ENCODE measurements around the gene RAB3IL1.

The RAB3IL1 gene

DNA sequence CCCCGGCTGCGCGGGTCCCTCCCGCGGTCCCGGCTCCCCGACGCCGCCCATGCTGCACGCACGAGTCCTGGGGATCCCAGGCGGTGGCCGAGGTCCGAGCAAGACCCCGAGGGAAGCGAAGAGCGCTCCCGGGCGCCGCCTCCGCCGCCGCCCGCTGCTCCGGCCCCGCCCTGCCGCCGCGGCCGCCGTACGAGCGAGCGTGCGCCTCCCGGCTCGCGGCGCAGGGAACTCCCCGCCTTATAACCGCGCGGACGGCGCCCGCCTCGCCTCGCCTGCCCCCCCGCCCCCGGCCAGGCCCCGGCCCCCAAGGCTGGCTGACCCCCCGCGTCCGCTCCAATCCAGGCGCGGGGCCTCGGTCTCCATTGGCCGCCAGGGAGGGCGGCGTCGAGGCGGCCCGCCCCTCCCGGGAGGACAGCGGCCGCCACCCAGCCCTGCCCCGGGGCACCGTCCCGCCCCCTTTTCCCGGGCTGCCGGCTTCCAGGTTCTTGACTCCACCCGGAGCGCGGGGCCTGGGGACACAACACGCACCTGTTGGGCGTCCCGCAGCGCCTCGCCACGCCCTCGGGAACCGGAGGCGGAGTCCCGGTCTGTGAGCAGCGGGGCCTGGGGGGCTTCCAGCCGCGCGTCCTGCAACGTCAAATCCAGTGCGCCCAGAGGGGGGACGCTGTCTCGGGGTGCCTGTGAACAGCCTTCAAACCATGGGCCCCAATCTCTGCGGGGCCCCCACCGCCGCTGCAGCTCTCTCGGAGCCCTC, 25.9 kb downstream of the RAB3IL1 start, which contains the start of gene FADS3 (continued):
- TF ChIP-seq, protein P1, sequence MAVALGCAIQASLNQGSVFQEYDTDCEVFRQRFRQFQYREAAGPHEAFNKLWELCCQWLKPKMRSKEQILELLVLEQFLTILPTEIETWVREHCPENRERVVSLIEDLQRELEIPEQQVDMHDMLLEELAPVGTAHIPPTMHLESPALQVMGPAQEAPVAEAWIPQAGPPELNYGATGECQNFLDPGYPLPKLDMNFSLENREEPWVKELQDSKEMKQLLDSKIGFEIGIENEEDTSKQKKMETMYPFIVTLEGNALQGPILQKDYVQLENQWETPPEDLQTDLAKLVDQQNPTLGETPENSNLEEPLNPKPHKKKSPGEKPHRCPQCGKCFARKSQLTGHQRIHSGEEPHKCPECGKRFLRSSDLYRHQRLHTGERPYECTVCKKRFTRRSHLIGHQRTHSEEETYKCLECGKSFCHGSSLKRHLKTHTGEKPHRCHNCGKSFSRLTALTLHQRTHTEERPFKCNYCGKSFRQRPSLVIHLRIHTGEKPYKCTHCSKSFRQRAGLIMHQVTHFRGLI (tag by site-specific recombination; IDR thresholded peaks at IDR 0.05): peak; percentile 77
- TF ChIP-seq GLI4 (tag by site-specific recombination; IDR thresholded peaks at IDR 0.05) (no peak), EGR2 (tag by site-specific recombination; IDR thresholded peaks at IDR 0.05; ENCODE audit: low read depth) (0 out of 2 replicates have a peak, but pooled peaks have one; percentile 15), SCRT2 (tag by site-specific recombination; IDR thresholded peaks at IDR 0.05) (peak; percentile 98), SCRT1 (tag by site-specific recombination; IDR thresholded peaks at IDR 0.05; ENCODE audit: borderline replicate concordance) (peak; percentile 89), HOXD13 (CRISPR knock-in tag; IDR thresholded peaks at IDR 0.05; ENCODE audit: borderline replicate concordance) (no peak), ZNF76 (tag by site-specific recombination; IDR thresholded peaks at IDR 0.05; ENCODE audit: borderline replicate concordance, low read depth) (0 out of 2 replicates have a peak, but pooled peaks have one; percentile 1), ZSCAN30 (tag by site-specific recombination; IDR thresholded peaks at IDR 0.05) (peak; percentile 51; the same call in 1 of the 2 replicates), SETDB1 (IDR thresholded peaks at IDR 0.05; ENCODE audit: insufficient read length, low read length) (no peak), ZNF777 (tag by site-specific recombination; IDR thresholded peaks at IDR 0.05; ENCODE audit: borderline replicate concordance) (no peak), ZNF707 (tag by site-specific recombination; IDR thresholded peaks at IDR 0.05) (no peak), ZFHX2 (tag by site-specific recombination; conservative IDR thresholded peaks at IDR 0.05) (peak; percentile 68), ZNF837 (tag by site-specific recombination; IDR thresholded peaks at IDR 0.05) (no peak), KLF16 (tag by site-specific recombination; IDR thresholded peaks at IDR 0.05) (0 out of 2 replicates have a peak, but pooled peaks have one; percentile 34), ZBTB8A (tag by site-specific recombination; IDR thresholded peaks at IDR 0.05) (peak; percentile 77), GLIS1 (tag by site-specific recombination; IDR thresholded peaks at IDR 0.05) (peak; percentile 85), ZEB2 (tag by site-specific recombination; IDR thresholded peaks at IDR 0.05) (peak; percentile 43), KLF10 (tag by site-specific recombination; IDR thresholded peaks at IDR 0.05) (peak; percentile 52)
- TF ChIP-seq, protein P2, sequence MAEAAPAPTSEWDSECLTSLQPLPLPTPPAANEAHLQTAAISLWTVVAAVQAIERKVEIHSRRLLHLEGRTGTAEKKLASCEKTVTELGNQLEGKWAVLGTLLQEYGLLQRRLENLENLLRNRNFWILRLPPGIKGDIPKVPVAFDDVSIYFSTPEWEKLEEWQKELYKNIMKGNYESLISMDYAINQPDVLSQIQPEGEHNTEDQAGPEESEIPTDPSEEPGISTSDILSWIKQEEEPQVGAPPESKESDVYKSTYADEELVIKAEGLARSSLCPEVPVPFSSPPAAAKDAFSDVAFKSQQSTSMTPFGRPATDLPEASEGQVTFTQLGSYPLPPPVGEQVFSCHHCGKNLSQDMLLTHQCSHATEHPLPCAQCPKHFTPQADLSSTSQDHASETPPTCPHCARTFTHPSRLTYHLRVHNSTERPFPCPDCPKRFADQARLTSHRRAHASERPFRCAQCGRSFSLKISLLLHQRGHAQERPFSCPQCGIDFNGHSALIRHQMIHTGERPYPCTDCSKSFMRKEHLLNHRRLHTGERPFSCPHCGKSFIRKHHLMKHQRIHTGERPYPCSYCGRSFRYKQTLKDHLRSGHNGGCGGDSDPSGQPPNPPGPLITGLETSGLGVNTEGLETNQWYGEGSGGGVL (tag by site-specific recombination; IDR thresholded peaks at IDR 0.05): peak; percentile 50; the same call in 1 of the 2 replicates
- TF ChIP-seq, protein P3, sequence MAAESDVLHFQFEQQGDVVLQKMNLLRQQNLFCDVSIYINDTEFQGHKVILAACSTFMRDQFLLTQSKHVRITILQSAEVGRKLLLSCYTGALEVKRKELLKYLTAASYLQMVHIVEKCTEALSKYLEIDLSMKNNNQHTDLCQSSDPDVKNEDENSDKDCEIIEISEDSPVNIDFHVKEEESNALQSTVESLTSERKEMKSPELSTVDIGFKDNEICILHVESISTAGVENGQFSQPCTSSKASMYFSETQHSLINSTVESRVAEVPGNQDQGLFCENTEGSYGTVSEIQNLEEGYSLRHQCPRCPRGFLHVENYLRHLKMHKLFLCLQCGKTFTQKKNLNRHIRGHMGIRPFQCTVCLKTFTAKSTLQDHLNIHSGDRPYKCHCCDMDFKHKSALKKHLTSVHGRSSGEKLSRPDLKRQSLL (tag by site-specific recombination; IDR thresholded peaks at IDR 0.05): no peak
- TF ChIP-seq, protein P4, sequence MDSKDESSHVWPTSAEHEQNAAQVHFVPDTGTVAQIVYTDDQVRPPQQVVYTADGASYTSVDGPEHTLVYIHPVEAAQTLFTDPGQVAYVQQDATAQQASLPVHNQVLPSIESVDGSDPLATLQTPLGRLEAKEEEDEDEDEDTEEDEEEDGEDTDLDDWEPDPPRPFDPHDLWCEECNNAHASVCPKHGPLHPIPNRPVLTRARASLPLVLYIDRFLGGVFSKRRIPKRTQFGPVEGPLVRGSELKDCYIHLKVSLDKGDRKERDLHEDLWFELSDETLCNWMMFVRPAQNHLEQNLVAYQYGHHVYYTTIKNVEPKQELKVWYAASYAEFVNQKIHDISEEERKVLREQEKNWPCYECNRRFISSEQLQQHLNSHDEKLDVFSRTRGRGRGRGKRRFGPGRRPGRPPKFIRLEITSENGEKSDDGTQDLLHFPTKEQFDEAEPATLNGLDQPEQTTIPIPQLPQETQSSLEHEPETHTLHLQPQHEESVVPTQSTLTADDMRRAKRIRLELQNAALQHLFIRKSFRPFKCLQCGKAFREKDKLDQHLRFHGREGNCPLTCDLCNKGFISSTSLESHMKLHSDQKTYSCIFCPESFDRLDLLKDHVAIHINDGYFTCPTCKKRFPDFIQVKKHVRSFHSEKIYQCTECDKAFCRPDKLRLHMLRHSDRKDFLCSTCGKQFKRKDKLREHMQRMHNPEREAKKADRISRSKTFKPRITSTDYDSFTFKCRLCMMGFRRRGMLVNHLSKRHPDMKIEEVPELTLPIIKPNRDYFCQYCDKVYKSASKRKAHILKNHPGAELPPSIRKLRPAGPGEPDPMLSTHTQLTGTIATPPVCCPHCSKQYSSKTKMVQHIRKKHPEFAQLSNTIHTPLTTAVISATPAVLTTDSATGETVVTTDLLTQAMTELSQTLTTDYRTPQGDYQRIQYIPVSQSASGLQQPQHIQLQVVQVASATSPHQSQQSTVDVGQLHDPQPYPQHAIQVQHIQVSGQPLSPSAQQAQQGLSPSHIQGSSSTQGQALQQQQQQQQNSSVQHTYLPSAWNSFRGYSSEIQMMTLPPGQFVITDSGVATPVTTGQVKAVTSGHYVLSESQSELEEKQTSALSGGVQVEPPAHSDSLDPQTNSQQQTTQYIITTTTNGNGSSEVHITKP (tag by site-specific recombination; IDR thresholded peaks at IDR 0.05): no peak
